Tibial nerve (tissue), 4 donors: ENCODE data around the gene ODAPH. TPM values are rescaled to one million over a fixed set of nuclear protein-coding genes. Genes with fewer than 3 reads are reported as not detected.
A peak's percentile ranks its signal among the peaks of the same experiment; 100 is the strongest.
"Not testable (repeated sequence)": the region's sequence is repeated elsewhere in the genome, so short reads cannot be mapped to it uniquely, and the experiment has no call there.

Source experiments
- DNase-seq, 2 donors: peaks; one replicate each; pipeline ENCODE4 v3.0.0-alpha.2; 2019; ENCODE audit warnings: low spot score in 2 of 2
- H3K27ac ChIP-seq, 4 donors: fragments of 200-600 bp; sonication (generic) in 3 of 4; one replicate each; pipeline ENCODE4 v1.5.1; 2017 to 2019; ENCODE audit warnings: mild to moderate bottlenecking in 1 of 4
- H3K27me3 ChIP-seq, 2 donors: fragments of 200-600 bp; sonication (generic) in 1 of 2; one replicate each; pipeline versions ENCODE4 v1.5.1 to v1.6.0; 2017 to 2019
- H3K36me3 ChIP-seq, 3 donors: fragments of 200-600 bp; sonication (generic); one replicate each; pipeline ENCODE4 v1.5.1; 2018 to 2019
- H3K4me1 ChIP-seq, 4 donors: fragments of 200-600 bp; sonication (generic) in 3 of 4; one replicate each; pipeline ENCODE4 v1.5.1; 2017 to 2019
- H3K4me3 ChIP-seq, 4 donors: fragments of 200-600 bp; sonication (generic) in 3 of 4; one replicate each; pipeline ENCODE4 v1.5.1; 2017 to 2019; ENCODE audit warnings: mild to moderate bottlenecking in 1 of 4, moderate library complexity in 1 of 4
- H3K9me3 ChIP-seq, 4 donors: fragments of 200-600 bp; sonication (generic) in 3 of 4; one replicate each; pipeline ENCODE4 v1.5.1; 2017 to 2019
- EP300 ChIP-seq, 2 donors: sonication (generic); formaldehyde crosslinking; IDR thresholded peaks; one replicate each; pipeline ENCODE4 v1.6.1; 2017; ENCODE audit warnings: antibody characterized with exemption in 2 of 2, mild to moderate bottlenecking in 1 of 2
- POLR2A ChIP-seq, 2 donors: fragments of 450-650 bp; IDR thresholded peaks; one replicate each; pipeline ENCODE4 v1.6.1; 2017; ENCODE audit warnings: antibody characterized with exemption in 2 of 2, mild to moderate bottlenecking in 2 of 2, moderate library complexity in 2 of 2
- WGBS, 2 donors: methylation state at CpG; one replicate each; pipeline ENCODE4 v1.1.5; 2018; 5-methylcytosine and 5-hydroxymethylcytosine counted together
- total RNA-seq, 4 donors: library from RNA; depleted of rRNA; stranded (reverse); fragments of >200 nt; gene quantifications; one replicate each; pipeline ENCODE4 v1.1.0, GENCODE V29; 2016
- TF ChIP-seq, protein P1 (sequence below), 5 experiments: fragments of 200-600 bp in 3 of 5; fragments of 450-650 bp in 2 of 5; sonication (generic) in 3 of 5; IDR thresholded peaks; one replicate each; pipeline ENCODE4 v1.5.1; 2016 to 2019; ENCODE audit warnings: antibody characterized with exemption in 5 of 5, mild to moderate bottlenecking in 3 of 5, moderate library complexity in 2 of 5

ODAPH gene, protein sequence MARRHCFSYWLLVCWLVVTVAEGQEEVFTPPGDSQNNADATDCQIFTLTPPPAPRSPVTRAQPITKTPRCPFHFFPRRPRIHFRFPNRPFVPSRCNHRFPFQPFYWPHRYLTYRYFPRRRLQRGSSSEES
- total RNA-seq: not detected

DNA sequence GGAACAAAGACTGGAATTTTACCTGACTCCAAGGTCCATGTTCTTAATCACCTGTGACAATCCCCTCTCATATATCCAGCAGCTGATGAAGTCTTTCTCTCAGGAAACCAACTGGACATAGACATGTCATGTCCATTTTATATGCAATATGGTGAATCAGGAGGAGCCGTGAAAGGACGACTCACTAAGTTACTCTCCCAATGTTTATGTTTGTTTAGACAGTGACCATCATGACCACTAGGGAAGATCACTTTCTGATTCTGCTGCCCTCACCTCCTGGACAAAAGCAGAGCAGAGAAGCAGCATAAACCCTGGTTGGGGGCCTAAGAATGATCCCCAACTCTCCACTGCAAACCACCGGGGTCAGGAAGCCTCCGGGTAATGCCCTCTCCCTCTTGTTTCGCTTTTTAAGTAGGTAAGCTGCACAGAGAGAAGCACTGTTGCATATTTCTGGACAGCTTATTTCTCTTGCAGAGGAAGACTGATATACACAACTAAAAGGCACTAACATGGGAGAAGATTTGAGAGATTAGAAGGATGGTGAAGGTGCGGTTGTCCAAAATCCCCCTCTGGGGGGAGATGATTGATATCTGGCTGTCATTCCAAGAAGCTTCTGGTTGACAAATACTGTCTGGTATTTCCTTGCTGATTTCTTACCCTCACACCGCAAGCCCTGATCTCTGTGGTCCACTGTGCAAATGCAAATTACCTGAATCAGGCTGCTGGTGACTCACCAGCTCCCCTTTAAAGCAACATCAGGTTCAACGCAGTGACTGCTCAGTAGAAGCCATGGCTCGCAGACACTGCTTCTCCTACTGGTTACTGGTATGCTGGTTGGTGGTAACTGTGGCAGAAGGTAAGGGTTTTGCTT, at the start of gene ODAPH:
Gene ODAPH (plus strand): TSS at position 773 of the 871 bp plus-strand sequence. CDS start 17 bp downstream, at position 790.
- Histone ChIP-seq H3K4me3 (no peak within 1 kb of the TSS), H3K36me3 (no peaks in the 10 kb centered on the region), H3K4me1 (no peaks in the 10 kb centered on the region), H3K27me3 (no peaks in the 10 kb centered on the region), H3K9me3 (no peaks in the 10 kb centered on the region), H3K27ac (no peak within 1 kb of the TSS)
- 70 to 74% methylated on average over 9 of the region's 9 CpGs for WGBS, 2 donors
- no peak for DNase-seq
- TF ChIP-seq, protein P1, sequence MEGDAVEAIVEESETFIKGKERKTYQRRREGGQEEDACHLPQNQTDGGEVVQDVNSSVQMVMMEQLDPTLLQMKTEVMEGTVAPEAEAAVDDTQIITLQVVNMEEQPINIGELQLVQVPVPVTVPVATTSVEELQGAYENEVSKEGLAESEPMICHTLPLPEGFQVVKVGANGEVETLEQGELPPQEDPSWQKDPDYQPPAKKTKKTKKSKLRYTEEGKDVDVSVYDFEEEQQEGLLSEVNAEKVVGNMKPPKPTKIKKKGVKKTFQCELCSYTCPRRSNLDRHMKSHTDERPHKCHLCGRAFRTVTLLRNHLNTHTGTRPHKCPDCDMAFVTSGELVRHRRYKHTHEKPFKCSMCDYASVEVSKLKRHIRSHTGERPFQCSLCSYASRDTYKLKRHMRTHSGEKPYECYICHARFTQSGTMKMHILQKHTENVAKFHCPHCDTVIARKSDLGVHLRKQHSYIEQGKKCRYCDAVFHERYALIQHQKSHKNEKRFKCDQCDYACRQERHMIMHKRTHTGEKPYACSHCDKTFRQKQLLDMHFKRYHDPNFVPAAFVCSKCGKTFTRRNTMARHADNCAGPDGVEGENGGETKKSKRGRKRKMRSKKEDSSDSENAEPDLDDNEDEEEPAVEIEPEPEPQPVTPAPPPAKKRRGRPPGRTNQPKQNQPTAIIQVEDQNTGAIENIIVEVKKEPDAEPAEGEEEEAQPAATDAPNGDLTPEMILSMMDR (IDR thresholded peaks at IDR 0.05): no peak
- TF ChIP-seq EP300 (IDR thresholded peaks at IDR 0.05) (no peak), POLR2A (IDR thresholded peaks at IDR 0.05) (no peak)

DNA sequence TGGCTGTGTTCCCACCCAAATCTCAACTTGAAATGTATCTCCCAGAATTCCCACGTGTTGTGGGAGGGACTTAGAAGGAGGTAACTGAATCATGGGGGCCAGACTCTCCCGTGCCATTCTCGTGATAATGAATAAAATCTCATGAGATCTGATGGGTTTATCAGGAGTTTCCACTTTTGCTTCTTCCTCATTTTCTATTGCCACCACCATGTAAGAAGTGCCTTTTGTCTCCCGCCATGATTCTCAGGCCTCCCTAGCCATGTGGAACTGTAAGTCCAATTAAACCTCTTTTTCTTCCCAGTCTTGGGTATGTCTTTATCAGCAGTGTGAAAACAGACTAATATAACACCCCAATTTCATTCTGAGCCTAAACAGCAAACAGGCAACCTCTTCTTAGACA, 46.3 kb upstream of the ODAPH start:
- 84 to 91% methylated on average over 4 of the region's 4 CpGs for WGBS, 2 donors
- Histone ChIP-seq H3K4me1 (peaks cover 0 to 40% (median 22%) of the 10 kb centered on the region in 4 donors), H3K36me3 (peaks cover 0 to 15% (median 0%) of the 10 kb centered on the region in 3 donors)
- DNase-seq, H3K27ac ChIP-seq, H3K27me3 ChIP-seq, H3K9me3 ChIP-seq, H3K4me3 ChIP-seq: not testable (repeated sequence)

DNA sequence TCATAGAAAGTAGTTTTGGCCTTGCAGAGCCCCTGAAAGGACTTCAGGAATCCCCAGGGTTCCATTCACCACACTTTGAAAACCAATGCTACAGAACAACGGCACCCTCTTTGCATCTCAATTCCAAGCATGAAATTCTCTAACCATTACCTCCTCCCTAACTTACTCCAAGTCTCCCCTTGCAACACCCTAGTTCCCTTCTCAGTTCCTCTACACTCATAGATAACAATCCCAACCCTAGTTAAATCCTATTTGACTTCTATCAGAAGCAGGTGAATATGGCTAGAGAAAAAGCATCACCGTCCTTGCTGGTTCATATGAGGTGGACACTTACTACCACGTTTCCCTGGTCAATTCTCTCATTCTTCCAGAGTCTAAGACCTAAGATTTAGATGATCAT, 44.0 kb upstream of the ODAPH start:
- H3K36me3 ChIP-seq: peaks cover 0 to 11% (median 0%) of the 10 kb centered on the region in 3 donors
- H3K4me3 ChIP-seq: no peak overlapping the region
- peak overlapping the region in 2 of 4 donors; percentile 54 to 99 for H3K27ac ChIP-seq
- DNase-seq: no peak
- H3K27me3 ChIP-seq: no peaks in the 10 kb centered on the region
- 46 to 57% methylated on average over 3 of the region's 3 CpGs for WGBS, 2 donors
- TF ChIP-seq, protein P1 (IDR thresholded peaks at IDR 0.05): no peak
- TF ChIP-seq POLR2A (IDR thresholded peaks at IDR 0.05) (no peak), EP300 (IDR thresholded peaks at IDR 0.05) (no peak)
- H3K4me1 ChIP-seq: peaks cover 0 to 55% (median 32%) of the 10 kb centered on the region in 4 donors
- H3K9me3 ChIP-seq: no peaks in the 10 kb centered on the region

DNA sequence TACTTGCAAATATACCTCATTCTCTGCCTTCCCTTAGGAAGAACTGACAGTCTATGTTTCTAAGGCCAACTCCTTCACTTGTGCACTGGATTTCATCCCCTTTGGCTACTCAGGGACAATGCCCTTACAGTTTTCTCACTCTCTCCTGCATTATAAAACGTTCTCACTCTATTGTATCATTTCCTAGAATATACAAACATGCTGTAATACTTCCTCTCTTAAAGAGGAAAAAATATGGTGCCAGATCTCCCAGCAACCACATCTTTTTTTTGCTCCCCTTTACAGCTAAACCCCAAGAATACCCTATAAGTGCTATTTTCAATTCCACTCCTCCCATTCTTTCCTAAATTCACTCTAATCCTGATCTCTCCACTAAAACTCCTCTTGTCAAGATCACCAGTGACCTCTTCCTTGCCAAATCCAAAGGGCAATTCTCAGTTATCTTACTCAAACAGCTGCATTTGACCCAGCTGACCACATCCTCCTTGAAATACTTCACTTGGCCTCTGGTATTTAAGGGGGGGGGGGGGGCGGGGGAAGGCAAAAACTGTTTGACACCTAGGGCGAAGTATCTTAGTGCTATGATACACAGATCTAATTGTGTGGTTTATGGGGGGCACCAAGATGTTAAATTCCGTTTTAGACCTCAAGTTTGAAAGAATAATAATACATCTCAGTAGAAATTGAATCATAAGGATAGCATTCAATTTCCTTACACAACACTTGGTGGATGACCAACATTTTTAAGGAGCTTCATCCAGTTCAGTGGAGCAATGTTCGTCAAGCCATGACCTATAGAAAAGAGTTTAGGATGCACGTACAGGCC, 43.3 kb upstream of the ODAPH start:
- no peak for DNase-seq
- Histone ChIP-seq H3K27me3 (no peaks in the 10 kb centered on the region), H3K9me3 (no peaks in the 10 kb centered on the region), H3K27ac (peak overlapping the region; percentile 86 to 99 (median 96)), H3K36me3 (peaks cover 0 to 13% (median 0%) of the 10 kb centered on the region in 3 donors), H3K4me1 (peaks cover 0 to 62% (median 32%) of the 10 kb centered on the region in 4 donors), H3K4me3 (peak overlapping the region in 3 of 4 donors; percentile 52 to 83 (median 80))
- WGBS, 2 donors: 26 to 28% methylated on average over 6 of the region's 6 CpGs
- TF ChIP-seq POLR2A (IDR thresholded peaks at IDR 0.05) (no peak), EP300 (IDR thresholded peaks at IDR 0.05) (no peak)
- TF ChIP-seq, protein P1 (IDR thresholded peaks at IDR 0.05): no peak

DNA sequence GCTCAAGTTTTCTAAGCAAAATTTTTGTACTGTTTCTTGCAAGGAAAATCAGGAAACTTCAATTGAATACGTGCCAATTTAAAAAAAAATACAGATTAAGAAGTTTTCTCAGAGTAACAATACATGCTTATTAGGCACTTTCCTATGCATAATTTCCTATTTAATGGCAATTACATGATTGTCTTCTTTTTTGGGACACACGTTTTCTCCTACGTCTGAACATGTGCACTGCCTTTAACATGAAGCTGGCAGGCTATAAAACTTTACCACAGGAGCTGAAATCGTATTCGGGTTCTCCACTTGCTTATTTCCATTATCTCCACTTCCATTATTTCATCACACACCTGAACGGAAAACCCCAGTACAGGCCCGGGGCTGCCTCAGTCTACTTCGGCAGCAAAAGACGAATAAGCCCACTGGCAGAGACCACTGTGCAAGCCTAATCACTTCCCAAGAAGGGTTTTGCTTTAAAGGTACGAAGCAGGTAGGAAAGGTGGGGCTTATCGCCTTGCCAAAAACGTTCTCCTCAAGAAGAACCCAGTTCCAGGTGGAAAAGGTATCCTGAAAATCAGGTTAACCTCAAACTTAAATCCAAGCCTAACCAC, 42.2 kb upstream of the ODAPH start:
- 1% methylated on average over 12 of the region's 12 CpGs for WGBS, 2 donors
- H3K36me3 ChIP-seq: peaks cover 0 to 16% (median 3%) of the 10 kb centered on the region in 3 donors

More for the DNA sequence above, 42.2 kb upstream of the ODAPH start:
- Histone ChIP-seq H3K4me3 (peak overlapping the region; percentile 52 to 83 (median 82)), H3K27ac (peak overlapping the region; percentile 86 to 99 (median 96)), H3K4me1 (peaks cover 0 to 65% (median 32%) of the 10 kb centered on the region in 4 donors), H3K27me3 (no peaks in the 10 kb centered on the region), H3K9me3 (no peaks in the 10 kb centered on the region)
- DNase-seq: no peak
- TF ChIP-seq EP300 (IDR thresholded peaks at IDR 0.05): no peak
- TF ChIP-seq, protein P1 (IDR thresholded peaks at IDR 0.05): no peak
- TF ChIP-seq POLR2A (IDR thresholded peaks at IDR 0.05): no peak
